Mucosa of descending colon (tissue), 3 donors: ENCODE measurements around the gene TUBGCP6. TPM values are rescaled to one million over a fixed set of nuclear protein-coding genes. Genes with fewer than 3 reads are reported as not detected.
A peak's percentile ranks its signal among the peaks of the same experiment; 100 is the strongest.

Experiments used
- ATAC-seq: fragments of 200-7000 bp; cut with Tn5 transposase; one replicate; pipeline ENCODE4 v1.9.1; 2020; ENCODE audit warnings: mild to moderate bottlenecking, moderate library complexity
- DNase-seq, 3 donors: peaks; one replicate each; pipeline ENCODE4 v3.0.0-alpha.2; 2020
- H3K36me3 ChIP-seq: fragments of 200-600 bp; one replicate; pipeline ENCODE4 v1.8.0; 2021; ENCODE audit warnings: low read depth, mild to moderate bottlenecking
- H3K4me1 ChIP-seq: fragments of 200-600 bp; one replicate; pipeline ENCODE4 v1.8.0; 2021; ENCODE audit warnings: low read depth, mild to moderate bottlenecking
- H3K4me3 ChIP-seq: fragments of 200-600 bp; one replicate; pipeline ENCODE4 v1.8.0; 2021; ENCODE audit warnings: mild to moderate bottlenecking
- H3K9me3 ChIP-seq: fragments of 200-600 bp; one replicate; pipeline ENCODE4 v1.8.0; 2021; ENCODE audit warnings: mild to moderate bottlenecking
- intact Hi-C, 2 donors: fragments of 100-400 bp; cut with DNase I in 1 of 2; cut with micrococcal nuclease in 1 of 2; formaldehyde crosslinking; loops; one replicate each; pipeline versions ENCODE4 v1.11.0 to v1.11.1; 2022; cut with DNase I, micrococcal nuclease
- total RNA-seq, 3 donors: library from RNA; stranded (reverse); fragmentation: NEBNext Ultra II Directional in 2 of 3; extraction: Animal tissue kit (Norgen Biotek cat#: 25700) in 2 of 3; gene quantifications; one replicate each; pipeline versions ENCODE4 v1.2.1 to v1.2.4, GENCODE V29; 2021 to 2023
- TF ChIP-seq, protein P1 (sequence below): fragments of 200-600 bp; IDR thresholded peaks from one replicate; pipeline ENCODE4 v1.8.0; 2022; ENCODE audit warnings: antibody characterized with exemption, mild to moderate bottlenecking
- donor health status: DM: no; HTN: no; CAD: no; lungs with moderate emphysema.
- donor health status: DM: no; HTN: no; CAD: no.
- donor health status: DM: no; HTN: yes; CAD: no.

The TUBGCP6 gene
- total RNA-seq, 3 donors from 2014 or later = 34.5 to 41.6 (median 40.5) TPM

DNA sequence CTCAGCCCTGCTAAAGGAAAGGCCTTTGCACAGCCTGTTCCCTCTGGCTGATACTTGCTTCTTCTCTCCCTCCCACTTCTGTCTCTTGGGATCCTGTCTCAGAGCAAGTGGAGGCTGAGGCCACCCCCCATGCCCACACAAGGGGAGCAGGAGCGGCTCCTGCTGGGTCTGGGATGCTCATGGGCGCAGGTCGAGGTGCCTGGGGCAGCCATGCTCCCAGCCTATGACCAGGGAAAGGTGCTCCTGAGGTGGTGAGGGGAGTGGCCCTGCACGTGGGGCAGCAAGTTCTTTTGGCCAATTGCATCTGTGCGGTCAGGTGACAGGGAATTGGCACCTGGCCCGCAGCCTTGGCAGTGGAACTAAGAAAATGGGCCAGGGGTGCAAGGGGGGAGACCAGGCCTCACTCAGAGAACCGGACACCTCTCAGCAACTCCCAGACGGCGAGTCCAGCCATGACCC, 23.9 kb upstream of the TUBGCP6 start:
- Histone ChIP-seq H3K9me3 (no peaks in the 10 kb centered on the region), H3K4me1 (peaks cover 38% of the 10 kb centered on the region), H3K4me3 (no peak overlapping the region), H3K36me3 (no peaks in the 10 kb centered on the region)
- DNase-seq (peak in 1 of 3 donors; percentile 54), ATAC-seq (peak; percentile 19)
- intact Hi-C loops = no loop called here
- TF ChIP-seq, protein P1, sequence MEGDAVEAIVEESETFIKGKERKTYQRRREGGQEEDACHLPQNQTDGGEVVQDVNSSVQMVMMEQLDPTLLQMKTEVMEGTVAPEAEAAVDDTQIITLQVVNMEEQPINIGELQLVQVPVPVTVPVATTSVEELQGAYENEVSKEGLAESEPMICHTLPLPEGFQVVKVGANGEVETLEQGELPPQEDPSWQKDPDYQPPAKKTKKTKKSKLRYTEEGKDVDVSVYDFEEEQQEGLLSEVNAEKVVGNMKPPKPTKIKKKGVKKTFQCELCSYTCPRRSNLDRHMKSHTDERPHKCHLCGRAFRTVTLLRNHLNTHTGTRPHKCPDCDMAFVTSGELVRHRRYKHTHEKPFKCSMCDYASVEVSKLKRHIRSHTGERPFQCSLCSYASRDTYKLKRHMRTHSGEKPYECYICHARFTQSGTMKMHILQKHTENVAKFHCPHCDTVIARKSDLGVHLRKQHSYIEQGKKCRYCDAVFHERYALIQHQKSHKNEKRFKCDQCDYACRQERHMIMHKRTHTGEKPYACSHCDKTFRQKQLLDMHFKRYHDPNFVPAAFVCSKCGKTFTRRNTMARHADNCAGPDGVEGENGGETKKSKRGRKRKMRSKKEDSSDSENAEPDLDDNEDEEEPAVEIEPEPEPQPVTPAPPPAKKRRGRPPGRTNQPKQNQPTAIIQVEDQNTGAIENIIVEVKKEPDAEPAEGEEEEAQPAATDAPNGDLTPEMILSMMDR = no peak

DNA sequence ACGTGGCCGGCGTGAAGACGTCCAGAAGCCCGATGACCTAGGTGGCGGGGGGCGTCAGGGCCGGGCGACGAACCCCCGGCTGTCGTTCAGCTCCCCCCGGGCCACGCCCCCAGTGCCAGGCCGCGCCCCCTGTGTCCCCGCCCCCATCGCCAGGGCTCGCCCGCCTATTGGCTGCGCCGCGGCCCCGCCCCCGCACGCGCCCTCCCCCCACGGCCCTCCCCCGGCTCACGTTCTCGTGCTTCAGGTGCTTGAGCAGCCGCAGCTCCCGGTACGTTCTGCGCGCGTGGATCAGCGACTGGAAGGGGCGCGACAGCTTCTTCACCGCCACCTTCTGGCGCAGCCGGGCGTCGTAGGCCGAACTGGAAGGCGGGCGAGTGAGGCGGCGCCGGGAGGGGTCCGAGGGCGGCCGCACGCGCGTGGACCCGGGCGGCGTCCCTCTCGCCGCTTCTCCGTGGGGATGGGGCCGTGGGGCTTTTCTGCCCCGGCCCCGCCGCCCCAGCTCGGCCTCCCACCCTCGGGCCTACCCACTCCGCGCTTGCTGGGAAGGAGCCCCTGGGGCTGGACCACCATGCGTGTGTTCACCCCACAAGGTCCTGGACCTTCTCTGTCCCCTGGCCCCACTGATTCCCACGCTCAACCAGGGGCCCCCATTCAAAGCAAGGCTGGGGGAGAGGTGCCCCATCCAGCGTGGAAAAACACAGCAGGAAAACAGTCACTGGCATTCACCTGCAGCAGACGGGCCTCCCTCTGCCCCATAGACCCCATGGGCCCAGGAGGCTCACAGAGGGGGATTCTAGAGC, 23.0 kb upstream of the TUBGCP6 start:
- Histone ChIP-seq H3K4me3 (no peak overlapping the region), H3K9me3 (no peaks in the 10 kb centered on the region), H3K4me1 (peaks cover 38% of the 10 kb centered on the region), H3K36me3 (no peaks in the 10 kb centered on the region)
- TF ChIP-seq, protein P1 = no peak
- intact Hi-C loops = no loop called here
- DNase-seq = peak; percentile 71 to 83 (median 73)
- ATAC-seq = peak; percentile 70

DNA sequence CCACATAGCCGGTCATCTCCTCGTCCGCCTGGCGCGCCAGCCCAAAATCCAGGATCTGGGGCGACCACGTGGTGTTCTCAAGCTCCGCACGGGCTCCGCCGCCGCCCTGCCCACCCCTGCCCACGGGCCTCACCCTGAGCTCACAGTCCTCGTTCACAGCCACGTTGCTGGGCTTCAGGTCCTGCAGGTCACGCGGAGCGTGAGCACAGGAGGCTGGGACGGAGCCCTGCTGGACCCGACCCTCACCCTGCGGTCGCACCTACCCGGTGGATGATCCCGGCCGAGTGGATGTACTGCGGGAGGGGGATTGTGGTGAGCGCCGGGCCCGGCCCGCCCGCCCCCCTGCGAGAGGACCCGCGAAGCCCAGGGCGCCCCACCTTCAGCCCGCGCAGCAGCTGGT, 22.2 kb upstream of the TUBGCP6 start:
- no peak overlapping the region for H3K4me3 ChIP-seq
- intact Hi-C loops = no loop called here

DNA sequence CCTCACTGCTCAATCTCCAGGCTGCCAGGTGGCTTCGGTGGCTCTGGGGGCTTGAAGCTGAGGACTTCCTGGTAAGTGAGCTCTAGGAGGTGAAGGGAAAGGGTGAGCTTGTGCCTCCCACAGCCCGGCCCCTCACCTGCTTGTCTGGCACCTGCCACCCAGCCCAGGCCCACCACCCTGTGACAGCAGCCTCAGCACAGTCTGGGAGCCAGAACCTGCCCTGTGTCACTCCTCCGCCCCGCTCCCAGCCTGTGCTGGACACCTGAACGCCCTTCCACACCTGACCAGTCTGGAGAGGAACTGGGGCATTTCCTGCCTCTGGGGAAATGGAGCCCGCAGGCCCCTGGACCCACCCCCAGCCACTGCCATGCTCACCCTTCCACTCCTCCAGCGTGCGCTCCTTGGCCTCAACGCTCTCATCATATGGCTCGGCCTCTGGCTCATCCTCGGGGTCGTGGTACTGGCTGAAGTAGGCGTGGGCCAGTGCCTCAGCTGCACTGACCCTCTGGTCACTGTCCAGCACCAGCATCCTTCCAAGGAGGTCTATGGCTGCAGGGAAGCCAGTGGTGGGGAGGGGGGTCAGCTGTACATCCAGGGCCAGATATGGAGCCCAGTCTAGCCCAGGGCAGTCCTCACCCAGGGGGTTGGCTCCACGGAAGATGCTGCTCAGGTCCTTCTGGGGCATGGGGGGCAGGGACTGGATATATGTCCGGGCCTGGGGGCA, 20.3 kb upstream of the TUBGCP6 start:
- DNase-seq = no peak
- TF ChIP-seq, protein P1 = no peak
- H3K4me3 ChIP-seq = no peak overlapping the region
- no peaks in the 10 kb centered on the region for H3K36me3 ChIP-seq
- no peaks in the 10 kb centered on the region for H3K9me3 ChIP-seq
- ATAC-seq = no peak
- peaks cover 34% of the 10 kb centered on the region for H3K4me1 ChIP-seq
- intact Hi-C loops = no loop called here

More for the DNA sequence above, 22.2 kb upstream of the TUBGCP6 start:
- peaks cover 39% of the 10 kb centered on the region for H3K4me1 ChIP-seq
- ATAC-seq (no peak), DNase-seq (no peak)
- no peaks in the 10 kb centered on the region for H3K9me3 ChIP-seq
- TF ChIP-seq, protein P1 = no peak
- no peaks in the 10 kb centered on the region for H3K36me3 ChIP-seq

DNA sequence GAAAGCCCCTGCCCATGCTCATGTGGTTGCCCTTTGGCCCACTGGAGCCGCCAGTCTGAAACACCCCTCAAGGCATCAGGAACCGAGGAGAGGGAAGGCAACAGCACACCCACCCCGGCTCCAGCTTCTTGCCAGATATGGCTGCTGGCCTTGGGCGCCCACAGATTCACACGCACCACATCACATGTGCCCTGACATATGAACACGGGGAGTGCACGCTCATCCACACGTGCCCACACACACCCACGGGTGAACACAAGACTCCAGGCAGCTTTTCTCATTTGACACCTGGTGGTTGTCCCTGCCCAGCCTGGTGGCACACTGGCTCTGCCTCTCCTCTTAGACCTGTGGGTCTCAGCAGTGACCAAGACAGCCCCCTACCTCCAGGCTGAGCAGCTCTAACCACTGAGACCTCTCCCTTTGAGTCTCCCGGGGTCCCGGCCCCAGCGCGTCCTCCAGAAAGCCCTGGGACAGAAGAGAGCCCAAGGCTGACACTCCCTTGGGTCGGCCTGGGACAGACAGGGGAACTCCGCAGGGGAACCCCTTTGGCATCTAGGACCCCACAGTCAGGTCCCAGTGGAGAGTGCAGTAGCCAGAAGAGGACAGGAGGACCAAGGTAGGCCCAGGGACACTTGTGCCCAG, 19.4 kb upstream of the TUBGCP6 start:
- TF ChIP-seq, protein P1 = no peak
- H3K4me1 ChIP-seq = peaks cover 26% of the 10 kb centered on the region
- H3K4me3 ChIP-seq = no peak overlapping the region
- DNase-seq (no peak), ATAC-seq (no peak)
- intact Hi-C loops = no loop called here
- no peaks in the 10 kb centered on the region for H3K36me3 ChIP-seq
- no peaks in the 10 kb centered on the region for H3K9me3 ChIP-seq
